Measurements from ENCODE around the gene REV3L.
"Not testable (repeated sequence)": the region's sequence is repeated elsewhere in the genome, so short reads cannot be mapped to it uniquely, and the experiment has no call there.

REV3L gene

DNA sequence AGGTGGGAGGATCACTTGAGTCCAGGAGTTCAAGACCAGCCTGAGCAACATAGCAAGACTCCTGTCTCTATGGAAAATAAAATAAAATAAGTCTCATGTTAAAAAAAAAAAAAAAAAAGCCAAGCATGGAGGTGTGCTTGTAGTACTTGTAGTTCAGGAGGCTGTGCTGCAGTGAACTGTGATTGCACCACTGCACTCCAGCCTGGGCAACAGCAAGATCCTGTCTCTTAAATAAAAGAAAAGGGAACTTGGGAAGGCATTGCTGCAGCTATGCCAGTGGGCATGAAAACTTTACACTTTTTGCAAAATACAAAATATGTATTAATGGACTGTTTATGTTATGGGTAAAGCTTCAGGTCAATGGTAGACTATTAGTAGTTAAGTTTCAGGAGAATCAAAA is 37.5 kb upstream of the REV3L start:
- TF ChIP-seq, protein P1, sequence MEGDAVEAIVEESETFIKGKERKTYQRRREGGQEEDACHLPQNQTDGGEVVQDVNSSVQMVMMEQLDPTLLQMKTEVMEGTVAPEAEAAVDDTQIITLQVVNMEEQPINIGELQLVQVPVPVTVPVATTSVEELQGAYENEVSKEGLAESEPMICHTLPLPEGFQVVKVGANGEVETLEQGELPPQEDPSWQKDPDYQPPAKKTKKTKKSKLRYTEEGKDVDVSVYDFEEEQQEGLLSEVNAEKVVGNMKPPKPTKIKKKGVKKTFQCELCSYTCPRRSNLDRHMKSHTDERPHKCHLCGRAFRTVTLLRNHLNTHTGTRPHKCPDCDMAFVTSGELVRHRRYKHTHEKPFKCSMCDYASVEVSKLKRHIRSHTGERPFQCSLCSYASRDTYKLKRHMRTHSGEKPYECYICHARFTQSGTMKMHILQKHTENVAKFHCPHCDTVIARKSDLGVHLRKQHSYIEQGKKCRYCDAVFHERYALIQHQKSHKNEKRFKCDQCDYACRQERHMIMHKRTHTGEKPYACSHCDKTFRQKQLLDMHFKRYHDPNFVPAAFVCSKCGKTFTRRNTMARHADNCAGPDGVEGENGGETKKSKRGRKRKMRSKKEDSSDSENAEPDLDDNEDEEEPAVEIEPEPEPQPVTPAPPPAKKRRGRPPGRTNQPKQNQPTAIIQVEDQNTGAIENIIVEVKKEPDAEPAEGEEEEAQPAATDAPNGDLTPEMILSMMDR (IDR thresholded peaks at IDR 0.05; ENCODE audit: insufficient read depth, low read length, poor library complexity, severe bottlenecking): no peak
- H3K27me3 ChIP-seq (replicated peaks; ENCODE audit: control insufficient read depth, insufficient read depth, low read length): no peaks in the 10 kb centered on the region

DNA sequence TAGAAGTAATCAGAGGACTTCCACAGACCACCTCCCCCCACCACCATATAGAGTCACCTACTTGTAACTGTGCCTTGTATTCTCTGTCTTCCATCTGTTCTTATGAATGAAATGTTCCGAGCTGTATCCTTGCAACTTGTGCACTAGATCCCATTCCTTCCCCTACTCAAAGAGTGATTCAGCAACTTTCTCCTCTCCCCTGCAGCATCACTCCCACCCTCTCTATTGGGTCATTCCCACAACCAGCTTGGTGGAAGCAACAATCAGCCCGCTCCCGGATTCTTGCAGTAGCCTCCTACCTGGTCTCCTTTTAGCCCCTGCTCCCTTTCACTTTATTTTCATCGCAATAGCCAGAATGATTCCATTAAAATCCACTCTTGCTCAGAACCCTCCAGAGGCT is 34.9 kb upstream of the REV3L start:
- Histone ChIP-seq H3K4me3 (replicated peaks; ENCODE audit: low read depth, low read length) (no peak overlapping the region), H3K36me3 (ENCODE audit: control insufficient read depth, insufficient read depth, low read length) (no peaks in the 10 kb centered on the region), H3K27me3 (replicated peaks; ENCODE audit: control insufficient read depth, insufficient read depth, low read length) (no peaks in the 10 kb centered on the region)
- DNase-seq (ENCODE audit: extremely low read depth, insufficient read length): no peak
- TF ChIP-seq, protein P1 (IDR thresholded peaks at IDR 0.05; ENCODE audit: insufficient read depth, low read length, poor library complexity, severe bottlenecking): no peak

More for the DNA sequence above, 37.5 kb upstream of the REV3L start:
- DNase-seq (ENCODE audit: extremely low read depth, insufficient read length): no peak
- no peak overlapping the region for H3K4me3 ChIP-seq (replicated peaks; ENCODE audit: low read depth, low read length)
- H3K36me3 ChIP-seq (ENCODE audit: control insufficient read depth, insufficient read depth, low read length): no peaks in the 10 kb centered on the region

DNA sequence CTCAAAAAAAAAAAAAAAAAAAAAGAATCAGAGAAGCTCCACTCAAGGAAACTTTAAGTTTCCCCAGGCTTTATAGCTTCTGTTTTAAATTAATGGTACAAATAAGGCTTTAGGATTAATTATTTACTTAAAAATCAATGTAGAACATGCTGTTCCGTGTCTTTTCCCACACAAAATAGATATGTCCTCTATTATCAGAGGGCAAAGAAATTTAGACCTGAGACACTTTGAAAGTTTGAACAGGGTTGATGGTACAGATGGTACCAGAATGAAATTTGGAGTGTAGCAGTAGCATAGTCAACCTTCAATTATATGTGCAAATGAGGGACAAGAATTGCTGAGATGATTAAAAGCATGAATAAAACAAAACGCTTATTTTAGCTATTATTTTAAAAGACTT is 32.2 kb upstream of the REV3L start:
- H3K36me3 ChIP-seq (ENCODE audit: control insufficient read depth, insufficient read depth, low read length): no peaks in the 10 kb centered on the region
- no peak overlapping the region for H3K4me3 ChIP-seq (replicated peaks; ENCODE audit: low read depth, low read length)
- TF ChIP-seq, protein P1 (IDR thresholded peaks at IDR 0.05; ENCODE audit: insufficient read depth, low read length, poor library complexity, severe bottlenecking): no peak
- no peaks in the 10 kb centered on the region for H3K27me3 ChIP-seq (replicated peaks; ENCODE audit: control insufficient read depth, insufficient read depth, low read length)
- DNase-seq (ENCODE audit: extremely low read depth, insufficient read length): no peak

DNA sequence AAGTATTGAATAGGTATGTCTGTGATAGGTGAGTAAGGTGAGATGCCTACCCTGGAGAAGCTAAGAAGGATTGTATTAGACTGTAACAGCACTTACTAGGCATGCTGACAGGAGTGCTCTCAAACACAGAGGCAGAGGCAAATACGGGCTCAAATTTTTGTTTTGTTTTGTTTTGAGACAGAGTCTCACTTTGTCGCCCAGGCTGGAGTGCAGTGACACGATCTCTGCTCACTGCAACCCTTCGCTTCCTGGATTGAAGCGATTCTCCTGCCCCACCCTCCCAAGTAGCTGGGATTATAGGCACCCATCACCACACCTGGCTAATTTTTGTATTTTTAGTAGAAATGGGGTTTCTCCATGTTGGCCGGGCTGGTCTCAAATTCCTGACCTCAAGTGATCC is 31.5 kb upstream of the REV3L start:
- H3K4me3 ChIP-seq (replicated peaks; ENCODE audit: low read depth, low read length); H3K36me3 ChIP-seq (ENCODE audit: control insufficient read depth, insufficient read depth, low read length); DNase-seq (ENCODE audit: extremely low read depth, insufficient read length); H3K27me3 ChIP-seq (replicated peaks; ENCODE audit: control insufficient read depth, insufficient read depth, low read length): not testable (repeated sequence)

DNA sequence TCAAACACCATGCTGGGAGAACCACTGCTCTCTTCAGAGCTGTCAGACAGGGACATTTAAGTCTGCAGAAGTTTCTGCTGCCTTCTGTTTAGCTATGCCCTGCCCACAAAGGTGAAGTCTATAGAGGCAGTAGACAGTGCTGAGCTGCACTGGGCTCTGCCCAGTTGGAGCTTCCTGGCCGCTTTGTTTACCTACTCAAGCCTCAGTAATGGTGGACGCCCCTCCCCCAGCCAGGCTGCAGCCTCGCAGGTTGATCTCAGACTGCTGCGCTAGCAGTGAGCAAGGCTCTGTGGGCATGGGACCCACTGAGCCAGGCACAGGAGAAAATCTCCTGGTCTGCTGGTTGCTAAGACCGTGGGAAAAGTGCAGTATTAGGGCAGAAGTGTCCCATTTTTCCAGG is 24.2 kb upstream of the REV3L start:
- DNase-seq (ENCODE audit: extremely low read depth, insufficient read length); H3K27me3 ChIP-seq (replicated peaks; ENCODE audit: control insufficient read depth, insufficient read depth, low read length); H3K36me3 ChIP-seq (ENCODE audit: control insufficient read depth, insufficient read depth, low read length); H3K4me3 ChIP-seq (replicated peaks; ENCODE audit: low read depth, low read length): not testable (repeated sequence)

DNA sequence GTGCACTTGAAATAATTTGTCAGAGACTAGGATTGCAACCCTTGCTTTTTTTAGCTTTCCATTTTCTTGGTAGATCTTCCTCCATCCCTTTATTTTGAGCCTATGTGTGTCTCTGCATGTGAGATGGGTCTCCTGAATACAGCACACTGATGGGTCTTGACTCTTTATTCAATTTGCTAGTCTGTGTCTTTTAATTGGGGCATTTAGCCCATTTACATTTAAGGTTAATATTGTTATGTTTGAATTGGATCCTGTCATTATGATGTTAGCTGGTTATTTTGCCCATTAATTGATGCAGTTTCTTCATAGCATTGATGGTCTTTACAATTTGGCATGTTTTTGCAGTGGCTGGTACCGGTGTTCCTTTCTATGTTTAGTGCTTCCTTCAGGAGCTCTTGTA is 22.5 kb upstream of the REV3L start:
- not testable (repeated sequence) for H3K36me3 ChIP-seq (ENCODE audit: control insufficient read depth, insufficient read depth, low read length); H3K4me3 ChIP-seq (replicated peaks; ENCODE audit: low read depth, low read length); H3K27me3 ChIP-seq (replicated peaks; ENCODE audit: control insufficient read depth, insufficient read depth, low read length); DNase-seq (ENCODE audit: extremely low read depth, insufficient read length)

DNA sequence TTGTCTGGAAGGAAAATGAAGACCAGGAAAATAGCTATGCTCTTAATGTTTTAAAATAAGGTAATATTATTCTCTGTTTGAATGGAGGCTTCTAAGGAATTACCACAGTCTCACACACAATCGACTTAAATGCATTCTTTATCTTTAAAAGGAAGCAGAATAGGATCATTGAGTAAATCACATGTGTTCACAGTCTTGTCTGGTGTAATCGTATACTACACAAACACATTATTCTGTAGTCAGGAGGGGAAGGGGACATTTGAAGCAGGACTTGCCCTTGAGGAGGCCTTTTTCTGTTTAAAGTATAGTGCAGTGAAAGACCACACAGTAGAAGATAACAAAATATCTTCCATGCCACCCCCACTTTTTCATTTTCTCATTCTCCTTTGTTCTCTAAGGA is 20.6 kb upstream of the REV3L start:
- H3K36me3 ChIP-seq (ENCODE audit: control insufficient read depth, insufficient read depth, low read length): no peaks in the 10 kb centered on the region
- DNase-seq (ENCODE audit: extremely low read depth, insufficient read length): no peak
- H3K4me3 ChIP-seq (replicated peaks; ENCODE audit: low read depth, low read length): no peak overlapping the region
- no peaks in the 10 kb centered on the region for H3K27me3 ChIP-seq (replicated peaks; ENCODE audit: control insufficient read depth, insufficient read depth, low read length)
- TF ChIP-seq, protein P1 (IDR thresholded peaks at IDR 0.05; ENCODE audit: insufficient read depth, low read length, poor library complexity, severe bottlenecking): no peak
